Mononuclear cell (primary cell): ENCODE measurements around the gene FBXW10. TPM values are rescaled to one million over a fixed set of nuclear protein-coding genes. Genes with fewer than 3 reads are reported as not detected.
"Not testable (repeated sequence)": the region's sequence is repeated elsewhere in the genome, so short reads cannot be mapped to it uniquely, and the experiment has no call there.

Experiments
- H3K27me3 ChIP-seq: 2 replicates; pipeline ENCODE4 v1.6.0; 2011; ENCODE audit warnings: low read length, control low read depth; ENCODE audit not compliant: insufficient read depth
- H3K4me1 ChIP-seq: 2 replicates; pipeline ENCODE4 v1.5.1; 2011; ENCODE audit warnings: mild to moderate bottlenecking, low read length, control low read depth; ENCODE audit not compliant: insufficient read depth
- H3K4me3 ChIP-seq: 2 replicates; pipeline ENCODE4 v1.5.1; 2011; ENCODE audit warnings: mild to moderate bottlenecking, low read length, moderate library complexity
- H3K9me3 ChIP-seq: 2 replicates; pipeline ENCODE4 v1.5.1; 2011; ENCODE audit warnings: low read depth, mild to moderate bottlenecking, control low read depth, low read length
- total RNA-seq: library from RNA; depleted of rRNA; stranded (reverse); fragments of >200 nt; gene quantifications from one replicate; pipeline ENCODE4 v1.2.3, GENCODE V29; 2012

The FBXW10 gene, protein sequence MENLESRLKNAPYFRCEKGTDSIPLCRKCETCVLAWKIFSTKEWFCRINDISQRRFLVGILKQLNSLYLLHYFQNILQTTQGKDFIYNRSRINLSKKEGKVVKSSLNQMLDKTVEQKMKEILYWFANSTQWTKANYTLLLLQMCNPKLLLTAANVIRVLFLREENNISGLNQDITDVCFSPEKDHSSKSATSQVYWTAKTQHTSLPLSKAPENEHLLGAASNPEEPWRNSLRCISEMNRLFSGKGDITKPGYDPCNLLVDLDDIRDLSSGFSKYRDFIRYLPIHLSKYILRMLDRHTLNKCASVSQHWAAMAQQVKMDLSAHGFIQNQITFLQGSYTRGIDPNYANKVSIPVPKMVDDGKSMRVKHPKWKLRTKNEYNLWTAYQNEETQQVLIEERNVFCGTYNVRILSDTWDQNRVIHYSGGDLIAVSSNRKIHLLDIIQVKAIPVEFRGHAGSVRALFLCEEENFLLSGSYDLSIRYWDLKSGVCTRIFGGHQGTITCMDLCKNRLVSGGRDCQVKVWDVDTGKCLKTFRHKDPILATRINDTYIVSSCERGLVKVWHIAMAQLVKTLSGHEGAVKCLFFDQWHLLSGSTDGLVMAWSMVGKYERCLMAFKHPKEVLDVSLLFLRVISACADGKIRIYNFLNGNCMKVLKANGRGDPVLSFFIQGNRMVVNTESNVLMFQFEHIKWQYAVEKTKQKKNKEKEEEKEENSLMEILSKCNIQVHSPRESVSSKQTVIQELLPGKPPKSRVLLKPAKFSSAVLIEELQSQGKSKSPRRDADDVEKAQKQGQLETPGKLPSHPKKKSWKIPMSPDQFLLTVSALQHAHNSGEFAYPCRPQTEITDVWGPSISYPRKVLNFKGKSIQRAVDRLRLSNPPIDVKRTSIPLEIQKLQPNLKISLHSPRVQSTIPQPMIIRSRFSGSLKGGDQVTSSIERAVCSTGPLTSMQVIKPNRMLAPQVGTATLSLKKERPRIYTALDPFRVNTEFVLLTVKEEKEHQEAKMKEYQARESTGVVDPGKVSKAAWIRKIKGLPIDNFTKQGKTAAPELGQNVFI
- not detected for total RNA-seq

DNA sequence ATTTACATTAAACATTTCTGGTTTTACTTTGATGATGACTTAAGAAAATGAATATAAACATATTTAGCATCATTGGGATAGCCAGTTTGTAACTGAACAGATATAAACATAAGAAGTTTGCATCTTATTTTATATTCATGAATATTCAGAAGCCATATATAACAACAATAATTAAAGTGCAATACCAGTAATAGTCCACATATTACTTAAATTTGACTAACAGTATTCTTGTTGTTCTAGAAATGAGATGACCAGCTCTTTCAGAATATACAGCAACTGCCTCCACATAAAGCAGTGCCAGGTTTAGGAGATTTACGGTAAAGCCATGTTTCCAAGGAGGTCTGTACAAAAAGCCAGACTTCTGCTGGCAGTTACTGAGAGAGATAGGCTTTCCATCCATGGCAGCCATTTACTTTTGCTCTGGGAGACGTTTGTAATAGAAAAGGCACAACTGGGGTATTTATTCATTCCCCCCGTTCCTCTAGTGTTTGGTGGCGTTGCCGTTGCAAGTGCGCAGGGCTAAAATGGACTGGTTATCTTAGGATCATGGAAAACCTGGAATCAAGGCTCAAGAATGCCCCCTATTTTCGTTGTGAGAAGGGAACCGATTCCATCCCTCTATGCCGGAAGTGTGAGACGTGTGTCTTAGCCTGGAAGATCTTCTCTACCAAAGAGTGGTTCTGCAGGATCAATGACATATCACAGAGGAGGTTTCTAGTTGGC is at the start of gene FBXW10:
TSS of gene FBXW10 (plus strand) at position 356 of the 723 bp plus-strand sequence. CDS start at position 547, 191 bp downstream.
- H3K9me3 ChIP-seq, H3K4me3 ChIP-seq, H3K27me3 ChIP-seq, H3K4me1 ChIP-seq: not testable (repeated sequence)

DNA sequence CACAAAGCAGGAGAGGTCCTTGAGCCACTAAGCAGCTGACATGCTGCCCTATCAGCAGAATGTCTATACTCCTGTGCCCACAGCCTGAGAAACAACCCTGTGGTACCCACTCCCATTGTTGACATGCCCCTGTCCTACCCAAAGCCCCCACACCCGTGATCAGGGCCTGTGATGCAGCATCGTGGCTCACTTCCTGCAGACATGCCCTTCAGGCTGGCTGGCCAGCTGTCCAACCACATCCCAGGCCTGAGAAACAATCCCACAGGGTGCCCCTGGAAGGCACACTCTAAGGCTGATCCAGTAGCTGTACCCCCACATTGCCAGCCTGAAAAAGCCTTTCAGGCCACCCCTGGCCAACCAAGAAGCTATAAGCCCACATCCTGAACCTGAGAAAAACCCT is 48.7 kb upstream of the FBXW10 start:
- not testable (repeated sequence) for H3K27me3 ChIP-seq, H3K9me3 ChIP-seq, H3K4me3 ChIP-seq, H3K4me1 ChIP-seq

- peak overlapping the region; percentile 47 for H3K4me3 ChIP-seq
- not testable (repeated sequence) for H3K9me3 ChIP-seq, H3K27me3 ChIP-seq, H3K4me1 ChIP-seq
These were observed 45.3 kb upstream of the FBXW10 start for GRCh38 chr17:18698473-18699103.

GRCh38 chr17:18705955-18706354 is 37.9 kb upstream of the FBXW10 start:
- H3K9me3 ChIP-seq, H3K27me3 ChIP-seq, H3K4me1 ChIP-seq: not testable (repeated sequence)

DNA sequence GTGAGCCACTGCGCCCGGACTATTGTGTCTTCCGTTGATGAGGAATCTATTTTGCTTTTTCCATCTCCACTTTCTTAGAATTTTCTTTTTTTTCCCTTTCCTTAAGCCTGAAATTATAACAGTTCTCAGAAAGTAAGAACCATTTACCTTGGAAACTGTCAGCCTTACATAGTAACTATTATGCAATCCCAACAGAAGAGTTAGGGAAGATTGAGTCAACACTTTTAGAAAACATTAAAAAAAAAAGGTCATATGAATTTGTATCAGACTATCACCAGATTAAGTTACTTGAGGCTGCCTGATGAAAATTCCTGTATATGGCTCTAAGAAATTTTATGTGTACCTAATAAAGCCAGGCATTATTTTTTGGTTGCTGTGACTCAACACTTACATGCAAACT is 35.6 kb upstream of the FBXW10 start:
- H3K4me3 ChIP-seq, H3K27me3 ChIP-seq: not testable (repeated sequence)

More at GRCh38 chr17:18705955-18706354, 37.9 kb upstream of the FBXW10 start:
- not testable (repeated sequence) for H3K4me3 ChIP-seq

GRCh38 chr17:18712354-18712999 is 31.4 kb upstream of the FBXW10 start:
- H3K27me3 ChIP-seq, H3K9me3 ChIP-seq, H3K4me3 ChIP-seq, H3K4me1 ChIP-seq: not testable (repeated sequence)

More for the DNA sequence above, 35.6 kb upstream of the FBXW10 start:
- not testable (repeated sequence) for H3K4me1 ChIP-seq, H3K9me3 ChIP-seq

GRCh38 chr17:18718643-18719427 is 25.0 kb upstream of the FBXW10 start:
- H3K27me3 ChIP-seq, H3K4me1 ChIP-seq, H3K9me3 ChIP-seq, H3K4me3 ChIP-seq: not testable (repeated sequence)

- not testable (repeated sequence) for H3K27me3 ChIP-seq, H3K4me1 ChIP-seq, H3K9me3 ChIP-seq, H3K4me3 ChIP-seq
These were observed 24.3 kb upstream of the FBXW10 start for GRCh38 chr17:18719428-18720110.

DNA sequence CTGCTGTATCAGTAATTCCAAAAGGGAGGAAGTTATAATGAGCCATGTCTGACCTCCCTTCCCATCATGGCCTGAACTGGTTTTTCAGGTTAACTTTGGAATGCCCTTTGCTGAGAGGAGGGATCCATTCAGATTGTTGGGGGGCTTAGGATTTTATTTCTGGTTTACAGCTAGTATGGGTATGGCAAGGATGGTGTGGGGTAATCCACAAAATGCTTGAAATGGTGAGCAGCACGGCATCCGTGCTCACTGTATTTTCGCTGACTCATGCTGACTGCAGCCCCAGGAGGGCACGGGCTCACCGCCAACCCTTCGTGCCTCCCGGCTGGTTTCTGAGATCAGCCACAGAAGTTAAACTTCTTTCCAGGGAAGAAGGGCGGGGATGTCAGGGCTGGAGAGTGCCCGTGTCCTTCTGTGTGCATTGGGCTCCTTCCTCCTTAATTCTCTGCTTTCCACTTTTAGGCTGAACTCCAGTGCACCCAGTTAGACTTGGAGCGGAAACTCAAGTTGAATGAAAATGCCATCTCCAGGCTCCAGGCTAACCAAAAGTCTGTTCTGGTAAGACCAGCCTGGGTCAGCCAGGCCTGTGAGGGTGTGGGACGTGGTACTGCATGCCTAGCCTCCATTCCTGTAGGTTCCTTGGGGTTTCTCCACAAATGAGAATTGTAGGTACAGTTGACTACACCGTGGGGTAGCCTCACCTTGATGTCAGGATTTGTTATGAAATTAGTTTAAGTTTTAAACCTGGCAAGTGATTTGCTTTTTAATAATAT is 21.9 kb upstream of the FBXW10 start:
- not testable (repeated sequence) for H3K9me3 ChIP-seq, H3K27me3 ChIP-seq, H3K4me1 ChIP-seq, H3K4me3 ChIP-seq

DNA sequence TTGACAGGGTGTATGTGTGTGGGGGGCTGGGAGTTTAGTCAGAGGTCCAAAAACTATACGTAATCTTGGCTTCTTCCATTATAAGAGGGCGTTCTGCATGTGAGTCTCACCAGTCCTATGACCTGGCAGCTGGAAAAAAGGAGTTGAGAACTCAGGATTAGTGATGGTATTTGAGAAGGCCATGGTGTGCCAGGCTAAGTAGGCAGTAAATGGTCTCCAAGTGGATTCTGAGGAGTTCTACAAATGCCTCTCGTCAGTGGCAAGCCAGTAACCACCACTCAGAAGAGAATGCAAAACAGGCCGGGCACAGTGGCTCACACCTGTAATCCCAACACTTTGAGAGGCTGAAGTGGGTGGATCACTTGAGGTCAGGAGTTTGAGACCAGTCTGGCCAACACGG is 21.2 kb upstream of the FBXW10 start:
- H3K4me1 ChIP-seq, H3K9me3 ChIP-seq, H3K4me3 ChIP-seq, H3K27me3 ChIP-seq: not testable (repeated sequence)

DNA sequence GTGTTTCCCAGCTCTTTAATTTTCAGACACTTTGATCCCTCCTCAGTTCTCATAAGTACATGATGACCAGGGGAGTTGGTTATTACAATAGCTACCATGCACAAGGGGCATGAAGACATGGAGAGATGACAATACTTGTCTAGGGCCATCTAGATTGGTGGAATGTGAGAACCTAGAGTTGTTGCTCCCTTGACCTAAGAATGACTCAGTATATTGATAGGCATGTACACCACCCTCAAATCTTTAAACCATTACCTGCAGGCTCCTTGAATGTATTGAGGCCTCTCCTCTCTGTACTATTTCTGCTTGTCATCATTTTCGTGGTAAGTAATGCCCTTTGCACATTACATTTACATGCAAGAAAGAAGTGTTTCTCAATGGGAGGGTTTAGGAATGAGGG is 20.3 kb upstream of the FBXW10 start:
- H3K4me1 ChIP-seq, H3K9me3 ChIP-seq, H3K4me3 ChIP-seq, H3K27me3 ChIP-seq: not testable (repeated sequence)

- not testable (repeated sequence) for H3K9me3 ChIP-seq, H3K4me1 ChIP-seq, H3K4me3 ChIP-seq, H3K27me3 ChIP-seq
These were observed 11.4 kb upstream of the FBXW10 start for GRCh38 chr17:18732438-18732837.

DNA sequence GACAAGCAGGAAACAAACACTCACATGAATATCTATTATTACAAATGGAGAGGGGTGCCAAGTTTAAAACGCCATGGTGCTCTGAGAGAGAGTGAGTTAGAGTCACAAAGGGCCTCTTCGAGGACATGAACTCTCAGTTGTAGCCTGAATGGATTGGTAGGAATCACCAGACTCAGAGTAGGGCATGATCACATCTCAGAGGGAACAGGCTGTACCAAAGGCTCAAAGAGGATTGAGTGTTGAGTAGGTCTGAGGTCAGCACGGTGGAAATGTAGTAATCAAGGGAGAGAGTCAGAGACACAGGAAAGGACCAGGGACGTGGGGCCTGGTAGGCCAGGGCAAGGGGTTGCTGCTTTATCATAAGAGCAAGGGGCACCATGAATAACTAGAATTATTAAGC is 10.5 kb upstream of the FBXW10 start:
- not testable (repeated sequence) for H3K27me3 ChIP-seq, H3K9me3 ChIP-seq, H3K4me3 ChIP-seq, H3K4me1 ChIP-seq
